Vagina (tissue), 2 donors: Measurements from ENCODE around the gene MCF2L. TPM values are rescaled to one million over a fixed set of nuclear protein-coding genes. Genes with fewer than 3 reads are reported as not detected.

Experiments
- DNase-seq, 2 donors: peaks; one replicate each; pipeline ENCODE4 v3.0.0-alpha.2; 2017; ENCODE audit errors: extremely low spot score in 2 of 2
- H3K27ac ChIP-seq: fragments of 200-600 bp; sonication (generic); one replicate; pipeline ENCODE4 v1.5.1; 2019
- H3K27me3 ChIP-seq: fragments of 200-600 bp; sonication (generic); one replicate; pipeline ENCODE4 v1.5.1; 2019
- H3K36me3 ChIP-seq, 2 donors: fragments of 200-600 bp; sonication (generic); one replicate each; pipeline ENCODE4 v1.5.1; 2017 to 2019
- H3K4me1 ChIP-seq: fragments of 200-600 bp; sonication (generic); one replicate; pipeline ENCODE4 v1.5.1; 2019
- H3K4me3 ChIP-seq, 2 donors: fragments of 200-600 bp; sonication (generic); 1 replicate in 1 of 2; 2 replicates in 1 of 2; pipeline ENCODE4 v1.5.1; 2016 to 2019
- H3K9me3 ChIP-seq: fragments of 200-600 bp; sonication (generic); one replicate; pipeline ENCODE4 v1.5.1; 2019
- POLR2A ChIP-seq, 2 donors: fragments of 450-650 bp; IDR thresholded peaks; one replicate each; pipeline ENCODE4 v1.6.1; 2017; ENCODE audit warnings: antibody characterized with exemption in 2 of 2, mild to moderate bottlenecking in 2 of 2, moderate library complexity in 2 of 2
- POLR2AphosphoS5 ChIP-seq, 2 donors: sonication (generic); formaldehyde crosslinking; IDR thresholded peaks; one replicate each; pipeline ENCODE4 v1.9.0; 2017; ENCODE audit warnings: antibody characterized with exemption in 2 of 2, mild to moderate bottlenecking in 2 of 2, low read depth in 1 of 2; ENCODE audit not compliant: insufficient read depth in 1 of 2
- intact Hi-C: fragments of 100-400 bp; cut with DNase I; formaldehyde crosslinking; loops from one replicate; pipeline ENCODE4 v1.15.1; 2023
- total RNA-seq: library from RNA; depleted of rRNA; stranded (reverse); fragments of >200 nt; gene quantifications from one replicate; pipeline ENCODE4 v1.2.3, GENCODE V29; 2016
- TF ChIP-seq, protein P1 (sequence below), 3 experiments: fragments of 450-650 bp in 2 of 3; fragments of 200-600 bp in 1 of 3; sonication (generic) in 1 of 3; IDR thresholded peaks; one replicate each; pipeline ENCODE4 v1.5.1; 2017 to 2019; ENCODE audit warnings: antibody characterized with exemption in 3 of 3, mild to moderate bottlenecking in 2 of 3, moderate library complexity in 2 of 3

Gene MCF2L
- total RNA-seq, 1 donor from 2014 or later, result 45.4 TPM

DNA sequence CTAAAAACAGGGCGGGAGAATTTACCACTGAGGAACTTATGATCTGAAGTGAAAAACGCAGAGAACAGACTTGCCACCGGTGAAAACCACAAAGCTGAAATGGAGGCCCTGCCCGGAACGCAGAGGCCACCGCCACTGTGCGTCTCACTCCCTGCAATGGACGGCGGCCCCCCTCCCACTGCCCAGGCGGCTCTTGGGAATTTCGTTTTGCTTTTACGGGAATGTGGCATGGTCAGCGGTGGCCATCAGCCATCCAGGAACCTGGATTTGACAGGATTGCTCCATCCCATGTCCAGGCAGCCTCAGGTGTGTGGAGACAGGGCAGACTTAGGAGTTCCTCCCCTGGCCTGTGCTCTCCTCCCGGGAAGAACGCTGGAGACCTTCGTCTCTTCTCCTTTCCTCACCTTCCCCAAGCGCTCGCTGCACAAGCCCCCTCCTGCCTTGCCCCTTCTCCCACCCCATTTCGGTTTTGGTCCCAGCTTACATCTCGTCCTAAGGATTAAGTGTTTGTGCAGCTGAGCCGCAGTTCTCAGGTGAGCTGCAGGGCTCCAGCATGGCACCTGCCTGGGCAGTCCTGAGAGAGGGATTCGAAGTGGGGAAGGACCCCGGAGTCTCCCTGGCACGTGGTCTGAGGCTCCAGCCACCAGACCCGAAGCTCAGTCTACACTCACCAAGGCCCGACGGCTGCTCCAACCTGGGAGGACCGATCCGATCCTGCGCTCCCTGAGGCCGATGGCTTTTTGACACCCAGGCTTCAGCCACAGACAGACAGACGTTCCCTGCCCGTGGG, 49.9 kb downstream of the MCF2L start:
- no peak for DNase-seq
- intact Hi-C loops, result no loop called here
- H3K27ac ChIP-seq, result no peak overlapping the region
- no peak overlapping the region for H3K4me3 ChIP-seq
- H3K36me3 ChIP-seq, result no peaks in the 10 kb centered on the region
- no peak for TF ChIP-seq POLR2A (IDR thresholded peaks at IDR 0.05)
- TF ChIP-seq, protein P1, sequence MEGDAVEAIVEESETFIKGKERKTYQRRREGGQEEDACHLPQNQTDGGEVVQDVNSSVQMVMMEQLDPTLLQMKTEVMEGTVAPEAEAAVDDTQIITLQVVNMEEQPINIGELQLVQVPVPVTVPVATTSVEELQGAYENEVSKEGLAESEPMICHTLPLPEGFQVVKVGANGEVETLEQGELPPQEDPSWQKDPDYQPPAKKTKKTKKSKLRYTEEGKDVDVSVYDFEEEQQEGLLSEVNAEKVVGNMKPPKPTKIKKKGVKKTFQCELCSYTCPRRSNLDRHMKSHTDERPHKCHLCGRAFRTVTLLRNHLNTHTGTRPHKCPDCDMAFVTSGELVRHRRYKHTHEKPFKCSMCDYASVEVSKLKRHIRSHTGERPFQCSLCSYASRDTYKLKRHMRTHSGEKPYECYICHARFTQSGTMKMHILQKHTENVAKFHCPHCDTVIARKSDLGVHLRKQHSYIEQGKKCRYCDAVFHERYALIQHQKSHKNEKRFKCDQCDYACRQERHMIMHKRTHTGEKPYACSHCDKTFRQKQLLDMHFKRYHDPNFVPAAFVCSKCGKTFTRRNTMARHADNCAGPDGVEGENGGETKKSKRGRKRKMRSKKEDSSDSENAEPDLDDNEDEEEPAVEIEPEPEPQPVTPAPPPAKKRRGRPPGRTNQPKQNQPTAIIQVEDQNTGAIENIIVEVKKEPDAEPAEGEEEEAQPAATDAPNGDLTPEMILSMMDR (IDR thresholded peaks at IDR 0.05), result no peak
- no peak for TF ChIP-seq POLR2AphosphoS5 (IDR thresholded peaks at IDR 0.05; ENCODE audit: insufficient read depth in 1 of 2, low read depth in 1 of 2)
- no peaks in the 10 kb centered on the region for H3K27me3 ChIP-seq
- no peaks in the 10 kb centered on the region for H3K9me3 ChIP-seq
- H3K4me1 ChIP-seq, result peaks cover 31% of the 10 kb centered on the region

DNA sequence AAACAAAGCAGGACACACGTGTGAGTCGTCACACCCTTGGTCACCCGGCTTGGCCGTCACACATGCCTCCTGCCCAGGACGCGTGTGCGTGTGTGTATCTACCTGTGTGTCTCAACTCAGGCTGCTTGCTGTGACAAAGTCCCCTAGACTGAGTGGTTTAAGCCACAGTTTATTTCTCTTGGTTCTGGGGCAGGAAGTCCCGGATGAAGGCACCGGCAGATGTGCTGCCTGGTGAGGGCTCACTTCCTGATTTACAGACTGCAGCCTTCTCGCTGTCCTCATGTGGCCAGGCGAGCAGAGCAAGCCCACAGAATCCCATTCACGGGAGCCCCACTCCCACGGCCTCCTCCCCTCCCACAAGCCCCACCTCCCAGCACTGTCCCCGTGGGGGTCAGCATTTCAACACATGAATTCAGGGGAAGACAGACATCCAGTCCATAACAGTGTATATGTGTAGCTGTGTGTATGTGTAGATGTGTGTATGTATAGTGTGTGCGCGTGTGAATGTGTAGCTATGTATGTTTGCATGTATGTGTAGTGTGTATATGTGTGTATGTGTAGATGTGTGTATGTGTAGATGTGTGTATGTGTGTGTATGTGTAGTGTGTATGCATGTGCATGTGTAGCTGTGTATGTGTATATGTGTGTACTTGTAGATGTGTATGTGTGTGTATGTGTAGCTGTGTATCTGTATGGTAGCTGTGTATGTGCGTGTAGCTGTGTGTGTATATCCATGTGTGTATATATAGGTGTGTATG, 51.5 kb downstream of the MCF2L start:
- H3K27ac ChIP-seq, result no peak overlapping the region
- no peak for DNase-seq
- no peak for TF ChIP-seq POLR2AphosphoS5 (IDR thresholded peaks at IDR 0.05; ENCODE audit: insufficient read depth in 1 of 2, low read depth in 1 of 2)
- TF ChIP-seq POLR2A (IDR thresholded peaks at IDR 0.05), result no peak
- TF ChIP-seq, protein P1 (IDR thresholded peaks at IDR 0.05), result no peak
- intact Hi-C loops, result no loop called here
- H3K4me3 ChIP-seq, result no peak overlapping the region
- H3K36me3 ChIP-seq, result no peaks in the 10 kb centered on the region
- peaks cover 18% of the 10 kb centered on the region for H3K4me1 ChIP-seq
- no peaks in the 10 kb centered on the region for H3K27me3 ChIP-seq
- H3K9me3 ChIP-seq, result no peaks in the 10 kb centered on the region

DNA sequence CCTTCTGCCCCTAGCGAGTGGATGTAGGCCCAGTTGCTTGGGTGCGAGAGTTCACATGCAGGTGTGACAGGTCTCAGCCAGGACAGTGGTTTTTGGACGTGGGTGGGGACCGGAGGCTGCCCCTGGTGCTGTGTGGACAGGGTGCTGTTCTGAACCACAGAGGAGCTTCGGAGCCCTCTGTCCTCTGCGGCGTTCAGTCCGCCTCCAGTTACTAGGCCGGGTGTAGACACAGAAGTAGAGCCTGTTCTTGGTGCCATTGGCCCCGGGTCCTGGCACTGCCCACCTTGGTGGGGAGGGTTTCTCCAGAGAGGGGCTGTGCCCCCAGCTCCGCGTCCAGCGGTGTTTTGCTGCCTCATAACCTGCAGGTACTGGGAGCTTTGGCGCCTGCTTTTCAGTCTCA, 52.4 kb downstream of the MCF2L start:
- H3K4me3 ChIP-seq, result no peak overlapping the region
- no peak overlapping the region for H3K27ac ChIP-seq
- no peaks in the 10 kb centered on the region for H3K9me3 ChIP-seq
- no peak for TF ChIP-seq POLR2A (IDR thresholded peaks at IDR 0.05)
- TF ChIP-seq, protein P1 (IDR thresholded peaks at IDR 0.05), result no peak
- TF ChIP-seq POLR2AphosphoS5 (IDR thresholded peaks at IDR 0.05; ENCODE audit: insufficient read depth in 1 of 2, low read depth in 1 of 2), result no peak
- intact Hi-C loops, result no loop called here
- no peaks in the 10 kb centered on the region for H3K36me3 ChIP-seq
- no peak for DNase-seq
- H3K27me3 ChIP-seq, result no peaks in the 10 kb centered on the region
- peaks cover 17% of the 10 kb centered on the region for H3K4me1 ChIP-seq

DNA sequence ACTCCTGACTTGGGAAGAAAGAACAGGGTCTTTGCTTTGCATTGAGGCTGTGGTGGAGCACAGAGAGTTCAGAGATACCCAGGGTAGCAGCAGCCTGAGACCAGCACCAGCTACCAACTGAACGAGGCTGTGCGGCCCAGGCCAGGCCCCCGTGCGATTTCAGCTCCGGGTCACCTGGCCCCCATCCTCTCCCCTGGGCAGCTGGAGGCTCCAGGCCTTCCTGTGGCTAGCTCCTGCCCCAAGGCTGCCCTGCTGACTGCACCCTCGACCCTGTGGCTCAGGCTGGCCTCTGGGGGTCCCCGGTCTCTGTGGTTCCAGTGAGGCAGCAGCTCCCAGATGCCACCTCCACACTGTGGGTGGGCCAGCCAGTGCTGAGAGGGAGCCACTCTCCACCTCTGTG, 52.8 kb downstream of the MCF2L start:
- Histone ChIP-seq H3K27me3 (no peaks in the 10 kb centered on the region), H3K4me1 (peaks cover 17% of the 10 kb centered on the region), H3K9me3 (no peaks in the 10 kb centered on the region), H3K27ac (peak overlapping the region; percentile 44), H3K4me3 (no peak overlapping the region), H3K36me3 (no peaks in the 10 kb centered on the region)
- no peak for DNase-seq
- TF ChIP-seq, protein P1 (IDR thresholded peaks at IDR 0.05), result no peak
- intact Hi-C loops, result no loop called here

DNA sequence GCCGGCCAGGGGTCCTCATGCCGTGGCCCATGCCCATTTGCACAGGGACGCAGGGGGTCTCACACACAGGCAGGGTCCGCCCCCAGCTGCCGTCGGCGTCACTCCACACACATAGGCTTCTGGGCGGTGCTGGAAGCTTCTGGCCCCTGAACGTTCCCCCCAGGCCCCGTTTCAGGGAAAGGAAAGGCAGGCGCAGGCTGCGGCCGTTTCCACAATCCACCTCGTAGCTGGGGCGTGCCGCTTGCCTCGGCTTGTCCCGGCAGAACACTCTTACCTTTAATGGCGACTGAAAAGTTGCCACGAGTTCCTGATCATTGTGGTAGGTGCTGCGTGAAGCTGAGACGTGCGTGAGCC, 53.4 kb downstream of the MCF2L start:
- Histone ChIP-seq H3K9me3 (no peaks in the 10 kb centered on the region), H3K27me3 (no peaks in the 10 kb centered on the region), H3K4me3 (peak overlapping the region in 1 of 2 donors; percentile 16), H3K4me1 (peaks cover 17% of the 10 kb centered on the region), H3K27ac (peak overlapping the region; percentile 44), H3K36me3 (no peaks in the 10 kb centered on the region)
- DNase-seq, result no peak
- intact Hi-C loops, result no loop called here
- TF ChIP-seq, protein P1 (IDR thresholded peaks at IDR 0.05), result no peak
